GM06990 (cell line): ENCODE measurements around the gene ZNF846.

Experiments used
- DNase-seq: peaks from one replicate; pipeline ENCODE4 v3.0.0-alpha.2; 2011; ENCODE audit not compliant: insufficient read length; ENCODE audit errors: extremely low read depth
- H3K27me3 ChIP-seq: replicated peaks from 2 replicates; pipeline ENCODE4 v1.6.0; 2011; ENCODE audit warnings: low read length; ENCODE audit not compliant: control insufficient read depth, insufficient read depth
- H3K36me3 ChIP-seq: 2 replicates; pipeline ENCODE4 v1.5.1; 2011; ENCODE audit warnings: low read length; ENCODE audit not compliant: control insufficient read depth, insufficient read depth
- H3K4me3 ChIP-seq: replicated peaks from 2 replicates; pipeline ENCODE4 v1.5.1; 2011; ENCODE audit warnings: low read depth, mild to moderate bottlenecking, control low read depth, low read length
- TF ChIP-seq, protein P1 (sequence below): IDR thresholded peaks from 2 replicates; pipeline ENCODE4 v1.5.1; 2011; ENCODE audit warnings: low read length, control low read depth, mild to moderate bottlenecking, inconsistent platforms; ENCODE audit not compliant: insufficient read depth, poor library complexity, severe bottlenecking

The ZNF846 gene

DNA sequence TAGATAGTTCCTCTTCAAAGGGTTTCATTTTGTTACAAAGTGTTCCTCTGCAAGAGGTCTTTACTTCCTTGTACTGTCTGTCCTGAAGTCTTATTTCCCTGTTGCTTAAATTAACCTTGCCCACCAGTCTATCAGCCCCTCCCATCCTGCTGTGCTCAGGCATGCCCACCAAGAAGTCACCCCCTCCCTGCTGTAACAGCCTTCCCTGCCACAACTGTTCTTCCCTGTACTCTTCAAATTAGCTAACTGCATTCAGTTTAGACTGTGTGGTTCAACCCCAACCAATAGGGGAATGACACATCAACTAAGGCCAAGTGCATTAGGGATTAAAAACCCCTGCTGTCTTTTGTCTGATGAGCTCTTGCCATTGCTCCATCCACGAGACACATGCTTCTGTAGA lies 59.2 kb downstream of the ZNF846 start:
- Histone ChIP-seq H3K27me3 (no peaks in the 10 kb centered on the region), H3K36me3 (no peaks in the 10 kb centered on the region), H3K4me3 (no peak overlapping the region)
- DNase-seq = no peak
- TF ChIP-seq, protein P1, sequence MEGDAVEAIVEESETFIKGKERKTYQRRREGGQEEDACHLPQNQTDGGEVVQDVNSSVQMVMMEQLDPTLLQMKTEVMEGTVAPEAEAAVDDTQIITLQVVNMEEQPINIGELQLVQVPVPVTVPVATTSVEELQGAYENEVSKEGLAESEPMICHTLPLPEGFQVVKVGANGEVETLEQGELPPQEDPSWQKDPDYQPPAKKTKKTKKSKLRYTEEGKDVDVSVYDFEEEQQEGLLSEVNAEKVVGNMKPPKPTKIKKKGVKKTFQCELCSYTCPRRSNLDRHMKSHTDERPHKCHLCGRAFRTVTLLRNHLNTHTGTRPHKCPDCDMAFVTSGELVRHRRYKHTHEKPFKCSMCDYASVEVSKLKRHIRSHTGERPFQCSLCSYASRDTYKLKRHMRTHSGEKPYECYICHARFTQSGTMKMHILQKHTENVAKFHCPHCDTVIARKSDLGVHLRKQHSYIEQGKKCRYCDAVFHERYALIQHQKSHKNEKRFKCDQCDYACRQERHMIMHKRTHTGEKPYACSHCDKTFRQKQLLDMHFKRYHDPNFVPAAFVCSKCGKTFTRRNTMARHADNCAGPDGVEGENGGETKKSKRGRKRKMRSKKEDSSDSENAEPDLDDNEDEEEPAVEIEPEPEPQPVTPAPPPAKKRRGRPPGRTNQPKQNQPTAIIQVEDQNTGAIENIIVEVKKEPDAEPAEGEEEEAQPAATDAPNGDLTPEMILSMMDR = no peak

DNA sequence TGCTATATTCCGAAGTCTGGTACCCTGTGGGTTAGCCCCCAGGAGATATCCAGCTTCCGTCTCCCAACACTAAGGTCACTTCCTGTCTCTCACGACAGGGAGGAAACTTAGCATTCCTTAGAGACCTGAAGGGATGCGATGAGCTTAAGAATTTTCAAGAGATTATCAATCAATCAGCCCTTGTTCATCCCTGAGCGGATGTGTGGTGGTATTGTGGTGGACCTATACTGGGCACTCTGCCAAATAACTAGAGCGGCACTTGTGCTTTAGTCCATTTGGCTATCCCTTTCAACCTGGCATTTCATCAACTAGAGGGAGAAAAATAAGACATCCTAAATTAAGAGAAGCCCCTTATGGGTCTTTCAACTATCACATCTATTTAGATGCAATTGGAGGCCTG lies 62.7 kb downstream of the ZNF846 start:
- DNase-seq = no peak
- Histone ChIP-seq H3K27me3 (no peaks in the 10 kb centered on the region), H3K36me3 (no peaks in the 10 kb centered on the region), H3K4me3 (no peak overlapping the region)
- TF ChIP-seq, protein P1 = no peak

DNA sequence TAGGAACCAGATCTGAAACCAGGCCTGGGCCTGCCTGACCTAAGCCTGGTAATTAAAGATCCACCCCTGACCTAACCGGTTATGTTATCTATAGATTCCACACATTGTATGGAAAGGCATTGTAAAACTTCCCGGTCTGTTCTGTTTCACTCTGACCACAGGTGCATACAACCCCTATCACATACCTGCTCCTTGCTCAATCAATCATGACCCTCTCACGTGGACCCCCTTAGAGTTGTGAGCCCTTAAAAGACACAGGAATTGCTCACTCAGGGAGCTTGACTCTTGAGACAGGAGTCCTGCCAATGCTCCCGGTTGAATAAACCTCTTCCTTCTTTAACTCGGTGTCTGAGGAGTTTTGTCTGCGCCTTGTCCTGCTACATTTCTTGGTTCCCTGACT lies 66.4 kb downstream of the ZNF846 start:
- no peaks in the 10 kb centered on the region for H3K36me3 ChIP-seq
- H3K27me3 ChIP-seq = no peaks in the 10 kb centered on the region
- DNase-seq = no peak
- TF ChIP-seq, protein P1 = no peak
- H3K4me3 ChIP-seq = no peak overlapping the region
